B cell (primary cell): Measurements from ENCODE around the gene RSBN1. TPM values are rescaled to one million over a fixed set of nuclear protein-coding genes. Genes with fewer than 3 reads are reported as not detected.

Experiments used
- ATAC-seq: fragments of 200-7000 bp; cut with Tn5 transposase; one replicate; pipeline ENCODE4 v1.10.0; 2021; ENCODE audit warnings: low read depth, mild to moderate bottlenecking, moderate number of reproducible peaks, moderate library complexity
- CTCF ChIA-PET: fragments of 350-600 bp; sonication (Branson Sonifier 250); formaldehyde crosslinking; loops from one replicate; lab custom pipeline; 2021; ENCODE audit warnings: antibody characterized with exemption, inconsistent platforms; lab: Charles Lee
- POLR2A ChIA-PET: fragments of 350-600 bp; sonication (Branson Sonifier 250); formaldehyde crosslinking; loops from one replicate; lab custom pipeline; 2021; ENCODE audit warnings: antibody characterized with exemption; lab: Charles Lee
- DNase-seq: peaks from one replicate; pipeline ENCODE4 v3.0.0; 2013
- H2AFZ ChIP-seq: 2 replicates; pipeline ENCODE4 v1.6.1; 2012; ENCODE audit warnings: mild to moderate bottlenecking, low read depth, low read length; ENCODE audit not compliant: insufficient read depth, poor library complexity, severe bottlenecking
- H3K27ac ChIP-seq, 2 donors: 1 replicate in 1 of 2; 2 replicates in 1 of 2; pipeline ENCODE4 v1.5.1; 2012 to 2013; ENCODE audit warnings: low read length in 2 of 2, mild to moderate bottlenecking in 2 of 2, moderate library complexity in 1 of 2
- H3K27me3 ChIP-seq, 4 experiments: fragments of 200-600 bp in 1 of 4; sonication (generic) in 1 of 4; replicated peaks in 1 of 4; 1 replicate in 2 of 4; 2 replicates in 2 of 4; pipeline versions ENCODE4 v1.6.1 to v1.7.0; 2013 to 2016; ENCODE audit warnings: low read length in 3 of 4, mild to moderate bottlenecking in 2 of 4, mixed read lengths in 1 of 4, moderate library complexity in 1 of 4; ENCODE audit not compliant: insufficient read depth in 4 of 4, control insufficient read depth in 3 of 4; ENCODE audit errors: control extremely low read depth in 1 of 4
- H3K36me3 ChIP-seq, 2 experiments: replicated peaks in 1 of 2; 1 replicate in 1 of 2; 2 replicates in 1 of 2; pipeline versions ENCODE4 v1.6.1 to v1.7.1; 2013; ENCODE audit warnings: low read length in 1 of 2; ENCODE audit not compliant: insufficient read depth in 2 of 2, control insufficient read depth in 1 of 2; ENCODE audit errors: control extremely low read depth in 1 of 2, extremely low read depth in 1 of 2
- H3K4me1 ChIP-seq, 2 donors: fragments of 200-600 bp in 1 of 2; sonication (generic) in 1 of 2; 1 replicate in 1 of 2; 2 replicates in 1 of 2; pipeline versions ENCODE4 v1.5.1 to v1.6.1; 2013 to 2017; ENCODE audit warnings: low read length in 2 of 2; ENCODE audit not compliant: control insufficient read depth in 2 of 2, insufficient read depth in 2 of 2
- H3K4me2 ChIP-seq: replicated peaks from 2 replicates; pipeline ENCODE3; 2012; ENCODE audit warnings: mild to moderate bottlenecking, low read depth, low read length; ENCODE audit not compliant: poor library complexity, severe bottlenecking
- H3K4me3 ChIP-seq, 5 experiments: fragments of 200-600 bp in 1 of 5; sonication (generic) in 1 of 5; 1 replicate in 3 of 5; 2 replicates in 2 of 5; pipeline versions ENCODE4 v1.5.1 to v1.7.0; 2011 to 2016; ENCODE audit warnings: low read length in 4 of 5, mild to moderate bottlenecking in 4 of 5, low read depth in 2 of 5, control low read depth in 1 of 5, moderate library complexity in 1 of 5; ENCODE audit not compliant: insufficient read depth in 1 of 5; ENCODE audit errors: control extremely low read depth in 1 of 5, extremely low read depth in 1 of 5
- H3K79me2 ChIP-seq: fragments of 200-600 bp; sonication (generic); one replicate; pipeline ENCODE4 v1.6.0; 2016; ENCODE audit warnings: low read length; ENCODE audit not compliant: control insufficient read depth, insufficient read depth
- H3K9ac ChIP-seq: fragments of 200-600 bp; sonication (generic); 2 replicates; pipeline ENCODE4 v1.6.1; 2017; ENCODE audit warnings: mild to moderate bottlenecking, low read length, moderate library complexity
- H3K9me3 ChIP-seq, 3 donors: one replicate each; pipeline versions ENCODE4 v1.6.1 to v1.7.1; 2013; ENCODE audit warnings: low read length in 2 of 3; ENCODE audit not compliant: control insufficient read depth in 2 of 3, insufficient read depth in 1 of 3; ENCODE audit errors: control extremely low read depth in 1 of 3
- H4K20me1 ChIP-seq: 2 replicates; pipeline ENCODE4 v1.6.0; 2012; ENCODE audit warnings: mild to moderate bottlenecking, low read length; ENCODE audit not compliant: insufficient read depth, control insufficient read depth, poor library complexity, severe bottlenecking
- H3K27ac Mint-ChIP-seq: one replicate; pipeline ENCODE4 v1.8.0; 2021; ENCODE audit warnings: mixed read lengths
- H3K27me3 Mint-ChIP-seq: one replicate; pipeline ENCODE4 v1.8.0; 2021; ENCODE audit warnings: mixed read lengths
- H3K4me1 Mint-ChIP-seq: one replicate; pipeline ENCODE4 v1.8.0; 2021; ENCODE audit warnings: mixed read lengths
- H3K4me3 Mint-ChIP-seq: one replicate; pipeline ENCODE4 v1.8.0; 2021; ENCODE audit warnings: mixed read lengths
- H3K9me3 Mint-ChIP-seq: one replicate; pipeline ENCODE4 v1.8.0; 2022; ENCODE audit warnings: mixed read lengths; ENCODE audit not compliant: insufficient read depth
- CTCF ChIP-seq: fragments of 200-600 bp; IDR thresholded peaks from one replicate; pipeline ENCODE4 v1.8.0; 2022; ENCODE audit warnings: antibody characterized with exemption, mild to moderate bottlenecking
- EZH2 ChIP-seq: IDR thresholded peaks from 2 replicates; pipeline ENCODE4 v1.6.1; 2012; ENCODE audit warnings: borderline replicate concordance, low read depth, mild to moderate bottlenecking, moderate library complexity, low read length; ENCODE audit not compliant: insufficient read depth, poor library complexity, severe bottlenecking
- WGBS: methylation state at CpG from one replicate; pipeline ENCODE4 v1.1.5; 2013; ENCODE audit warnings: missing lambda C conversion rate; ENCODE audit not compliant: insufficient coverage; 5-methylcytosine and 5-hydroxymethylcytosine counted together
- intact Hi-C: fragments of 100-400 bp; cut with micrococcal nuclease; formaldehyde crosslinking; loops from one replicate; pipeline ENCODE4 v1.10.0; 2022
- polyA plus RNA-seq: library from polyadenylated mRNA; depleted of rRNA; stranded (reverse); fragments of >200 nt; gene quantifications from 2 replicates; pipeline ENCODE4 v1.2.3, GENCODE V29; 2012
- total RNA-seq, 2 donors: library from RNA; stranded (reverse); fragments of 120-200 nt in 1 of 2; gene quantifications; 1 replicate in 1 of 2; 2 replicates in 1 of 2; pipeline versions ENCODE4 v1.2.3 to v1.2.4, GENCODE V29; 2013 to 2022

RSBN1 gene
- total and polyA plus RNA-seq, 2 donors (not counting 1 experiment from before 2014, with no cell fraction given) = 20.6 to 40.2 TPM

- no peak for ATAC-seq
- no peak overlapping the region for H3K27ac ChIP-seq
- peaks cover 8% of the 10 kb centered on the region for H3K79me2 ChIP-seq
- H4K20me1 ChIP-seq = no peaks in the 10 kb centered on the region
- peaks cover 12 to 13% of the 10 kb centered on the region in 2 experiments for H3K36me3 ChIP-seq
- ChIA-PET CTCF (interaction anchor here (0.6 kb wide), 2 partner anchors 30 to 1134 kb away, joined by 3 to 4 read pairs; no protein-coding TSS in a partner anchor), POLR2A (interaction anchor here (1.2 kb wide), 1 partner anchor 14 kb away, joined by 3 read pairs; no protein-coding TSS in a partner anchor)
- H3K27me3 ChIP-seq = no peaks in the 10 kb centered on the region
- H3K27ac Mint-ChIP-seq = no peak overlapping the region
- H2AFZ ChIP-seq = no peak overlapping the region
- TF ChIP-seq CTCF (no peak), EZH2 (no peak)
- no peak overlapping the region for H3K9ac ChIP-seq
- H3K4me3 Mint-ChIP-seq = no peak overlapping the region
- H3K4me1 Mint-ChIP-seq = peaks cover 15% of the 10 kb centered on the region
- no peaks in the 10 kb centered on the region for H3K27me3 Mint-ChIP-seq
- H3K4me1 ChIP-seq = peaks cover 6 to 20% of the 10 kb centered on the region in 2 donors
- H3K9me3 Mint-ChIP-seq = no peaks in the 10 kb centered on the region
- 80% methylated on average over 1 of the region's 3 CpGs for WGBS
- H3K4me2 ChIP-seq = no peak overlapping the region
- no peak overlapping the region for H3K4me3 ChIP-seq
- intact Hi-C loops = no loop called here
- no peaks in the 10 kb centered on the region for H3K9me3 ChIP-seq
- no peak for DNase-seq
Measured at GRCh38 chr1:113761937-113762336, 50.3 kb downstream of the RSBN1 start.
